Urinary bladder (tissue), 4 donors: ENCODE data around the gene MARCHF10. TPM values are rescaled to one million over a fixed set of nuclear protein-coding genes. Genes with fewer than 3 reads are reported as not detected.

Experiments
- DNase-seq: peaks from one replicate; pipeline ENCODE4 v3.0.0-alpha.2; 2015; ENCODE audit errors: extremely low spot score
- H3K27ac ChIP-seq: one replicate; pipeline ENCODE4 v1.5.1; 2013; ENCODE audit warnings: low read depth, mild to moderate bottlenecking, moderate library complexity
- H3K36me3 ChIP-seq: one replicate; pipeline ENCODE4 v1.6.1; 2013; ENCODE audit warnings: mild to moderate bottlenecking, moderate library complexity; ENCODE audit not compliant: insufficient read depth
- H3K4me1 ChIP-seq: one replicate; pipeline ENCODE4 v1.6.1; 2013; ENCODE audit warnings: mild to moderate bottlenecking, moderate library complexity; ENCODE audit not compliant: insufficient read depth
- H3K4me3 ChIP-seq: one replicate; pipeline ENCODE4 v1.5.1; 2013; ENCODE audit warnings: low read depth, low read length
- WGBS: extraction: QIAGEN DNeasy Blood & Tissue Kit; methylation state at CpG from one replicate; pipeline ENCODE4 v1.1.7; 2013; 5-methylcytosine and 5-hydroxymethylcytosine counted together
- polyA plus RNA-seq: library from polyadenylated mRNA; stranded (reverse); fragments of 200-250 nt; gene quantifications from one replicate; pipeline ENCODE4 v1.2.3, GENCODE V29; 2013
- total RNA-seq: library from RNA; depleted of rRNA; stranded (reverse); fragments of >200 nt; gene quantifications from one replicate; pipeline ENCODE4 v1.2.3, GENCODE V29; 2014
- donor health status: healthy with polysubstance abuse.
- donor health status: healthy.

Gene MARCHF10
- total and polyA plus RNA-seq, 2 donors = 0.08 to 0.42 TPM

- DNase-seq = no peak
- peaks cover 1% of the 10 kb centered on the region for H3K36me3 ChIP-seq
- no peak overlapping the region for H3K4me3 ChIP-seq
- 71% methylated on average over 14 of the region's 14 CpGs for WGBS
- H3K4me1 ChIP-seq = no peaks in the 10 kb centered on the region
- no peak overlapping the region for H3K27ac ChIP-seq
These were observed 136.6 kb downstream of the MARCHF10 start for GRCh38 chr17:62671553-62671952.

DNA sequence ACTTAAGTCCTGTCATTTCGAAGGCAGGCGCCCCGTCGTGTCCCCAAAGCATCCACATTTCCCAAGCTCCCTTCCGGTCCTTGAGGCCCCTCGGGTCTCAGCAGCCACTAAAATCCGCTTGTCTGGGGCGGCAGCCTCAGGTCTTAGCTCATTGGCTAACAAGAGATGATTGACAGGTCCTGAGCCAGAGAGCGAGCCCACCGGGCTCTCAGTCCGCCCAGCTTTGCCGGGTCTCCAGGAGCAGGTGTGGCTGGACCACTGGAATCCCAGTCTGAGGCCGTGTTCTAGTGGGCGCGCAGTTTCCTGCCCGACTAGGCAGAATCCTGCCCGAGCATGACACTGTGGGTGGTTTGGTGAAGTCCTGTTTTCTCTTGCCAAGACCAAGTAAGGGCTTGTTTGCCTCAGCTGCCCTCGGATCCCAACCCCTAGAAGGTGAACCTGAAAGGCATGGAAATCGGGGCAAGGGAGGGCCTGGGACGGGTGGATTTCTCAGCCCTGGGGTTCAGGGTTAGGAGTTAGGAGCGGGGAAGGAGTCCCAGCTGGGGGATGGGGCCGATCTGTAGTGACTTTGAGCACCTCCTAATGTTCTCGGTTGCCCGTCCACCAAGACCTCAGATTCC, 137.8 kb downstream of the MARCHF10 start:
- H3K4me3 ChIP-seq = no peak overlapping the region
- no peak overlapping the region for H3K27ac ChIP-seq
- no peaks in the 10 kb centered on the region for H3K4me1 ChIP-seq
- DNase-seq = peak; percentile 67
- WGBS = 81% methylated on average over 24 of the region's 24 CpGs
- H3K36me3 ChIP-seq = no peaks in the 10 kb centered on the region

- no peak for DNase-seq
- WGBS = 83% methylated on average over 10 of the region's 10 CpGs
- no peaks in the 10 kb centered on the region for H3K4me1 ChIP-seq
- H3K36me3 ChIP-seq = no peaks in the 10 kb centered on the region
- no peak overlapping the region for H3K4me3 ChIP-seq
- no peak overlapping the region for H3K27ac ChIP-seq
These were observed 139.9 kb downstream of the MARCHF10 start for GRCh38 chr17:62668091-62668804.

DNA sequence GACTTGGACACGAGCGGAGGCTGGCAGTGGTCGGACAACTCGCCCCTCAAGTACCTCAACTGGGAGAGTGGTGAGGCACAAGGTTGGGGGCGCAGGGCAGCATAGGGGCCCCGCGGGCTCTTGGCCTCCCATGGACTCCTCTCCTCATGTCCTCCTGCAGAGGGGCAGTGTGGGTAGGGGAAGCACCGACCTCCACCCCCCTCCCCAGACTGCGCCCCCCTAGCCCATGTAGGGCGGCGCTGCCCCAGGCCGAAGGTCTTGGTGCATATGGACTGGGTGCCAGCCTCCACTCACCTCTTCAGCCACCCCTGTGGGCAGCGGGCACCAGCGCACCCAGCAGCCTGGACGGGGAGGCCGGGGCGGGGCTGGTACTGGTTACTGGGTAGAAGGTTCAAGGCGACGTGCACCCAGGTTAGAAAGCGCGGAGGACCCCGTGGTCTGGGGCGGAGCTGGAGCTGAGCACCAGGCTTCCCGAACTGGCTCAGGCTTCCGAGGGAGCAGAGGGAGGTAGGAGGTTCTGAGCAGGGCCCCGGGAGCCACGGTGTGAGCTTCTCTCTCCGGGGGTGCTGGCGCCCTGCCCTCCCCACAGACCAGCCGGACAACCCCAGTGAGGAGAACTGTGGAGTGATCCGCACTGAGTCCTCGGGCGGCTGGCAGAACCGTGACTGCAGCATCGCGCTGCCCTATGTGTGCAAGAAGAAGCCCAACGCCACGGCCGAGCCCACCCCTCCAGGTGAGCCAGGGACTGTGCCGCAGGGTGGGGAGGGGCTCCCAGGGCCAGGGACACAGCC, 141.1 kb downstream of the MARCHF10 start:
- DNase-seq = no peak
- 95% methylated on average over 40 of the region's 40 CpGs for WGBS

GRCh38 chr17:62666061-62666800, 141.9 kb downstream of the MARCHF10 start:
- no peak overlapping the region for H3K27ac ChIP-seq
- no peaks in the 10 kb centered on the region for H3K4me1 ChIP-seq
- H3K4me3 ChIP-seq = no peak overlapping the region
- H3K36me3 ChIP-seq = no peaks in the 10 kb centered on the region
- no peak for DNase-seq
- 88% methylated on average over 30 of the region's 30 CpGs for WGBS

More for the DNA sequence above, 141.1 kb downstream of the MARCHF10 start:
- H3K4me3 ChIP-seq = no peak overlapping the region
- H3K27ac ChIP-seq = no peak overlapping the region
- no peaks in the 10 kb centered on the region for H3K4me1 ChIP-seq
- H3K36me3 ChIP-seq = no peaks in the 10 kb centered on the region

- no peak overlapping the region for H3K27ac ChIP-seq
- no peaks in the 10 kb centered on the region for H3K36me3 ChIP-seq
- no peak for DNase-seq
- H3K4me3 ChIP-seq = no peak overlapping the region
- WGBS = 93% methylated on average over 3 of the region's 3 CpGs
- H3K4me1 ChIP-seq = no peaks in the 10 kb centered on the region
These were observed 142.5 kb downstream of the MARCHF10 start for GRCh38 chr17:62665599-62665998.

- Histone ChIP-seq H3K4me1 (no peaks in the 10 kb centered on the region), H3K27ac (no peak overlapping the region), H3K36me3 (no peaks in the 10 kb centered on the region), H3K4me3 (no peak overlapping the region)
- 96% methylated on average over 25 of the region's 25 CpGs for WGBS
- no peak for DNase-seq
These were observed 143.6 kb downstream of the MARCHF10 start for GRCh38 chr17:62664336-62665120.

GRCh38 chr17:62663304-62663703, 144.8 kb downstream of the MARCHF10 start:
- no peak for DNase-seq
- no peaks in the 10 kb centered on the region for H3K4me1 ChIP-seq
- no peak overlapping the region for H3K4me3 ChIP-seq
- WGBS = 82% methylated on average over 6 of the region's 6 CpGs
- no peaks in the 10 kb centered on the region for H3K36me3 ChIP-seq
- H3K27ac ChIP-seq = no peak overlapping the region

GRCh38 chr17:62662855-62663254, 145.3 kb downstream of the MARCHF10 start:
- whole genome bisulfite sequencing = 87% methylated on average over 6 of the region's 6 CpGs
- no peak for DNase-seq
- Histone ChIP-seq H3K27ac (no peak overlapping the region), H3K36me3 (no peaks in the 10 kb centered on the region), H3K4me1 (no peaks in the 10 kb centered on the region), H3K4me3 (no peak overlapping the region)

DNA sequence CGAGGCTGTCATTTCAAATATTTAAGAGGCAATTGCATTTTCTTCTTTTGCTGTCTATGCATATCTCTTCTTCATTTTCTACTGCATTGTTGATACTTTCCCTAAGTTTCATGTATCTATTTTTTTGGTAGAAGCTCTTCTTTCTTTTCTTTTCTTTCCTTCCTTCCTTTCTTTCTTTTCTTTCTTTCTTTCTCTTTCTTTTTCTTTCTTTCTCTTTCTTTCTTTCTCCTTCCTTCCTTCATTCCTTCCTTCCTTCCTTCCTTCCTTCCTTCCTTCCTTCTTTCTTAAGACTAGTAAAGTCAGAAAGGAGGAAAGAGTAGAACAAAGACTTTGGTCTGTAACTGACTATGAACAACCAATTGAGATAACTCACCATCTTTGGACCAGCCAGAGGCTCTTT, 146.8 kb downstream of the MARCHF10 start:
- 98% methylated on average over 1 of the region's 1 CpG for WGBS
- DNase-seq = no peak
- no peaks in the 10 kb centered on the region for H3K36me3 ChIP-seq

DNA sequence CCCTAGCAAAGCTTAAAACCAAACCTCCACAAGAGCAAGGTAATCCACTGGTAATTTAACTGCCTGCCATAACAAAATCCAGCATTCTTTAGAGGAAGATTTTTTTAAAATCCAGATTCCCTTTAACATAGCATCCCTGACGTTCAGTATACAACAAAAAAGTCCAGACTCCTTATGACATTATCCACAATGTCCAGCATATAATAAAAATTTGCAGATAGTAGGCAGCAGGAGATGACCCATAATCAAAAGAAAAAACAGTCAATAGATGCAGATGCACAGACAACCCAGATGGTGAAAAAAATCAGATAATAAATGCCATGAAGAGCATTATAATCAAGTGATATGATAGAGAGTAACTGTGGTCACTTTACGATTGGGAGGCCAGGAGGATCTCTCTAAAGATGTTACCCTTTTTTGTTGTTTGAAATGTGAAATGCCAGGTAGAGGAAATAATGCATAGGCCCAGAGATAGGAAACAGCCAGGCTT, 147.4 kb downstream of the MARCHF10 start:
- 96% methylated on average over 2 of the region's 2 CpGs for WGBS
- Histone ChIP-seq H3K4me1 (no peaks in the 10 kb centered on the region), H3K27ac (no peak overlapping the region), H3K36me3 (no peaks in the 10 kb centered on the region), H3K4me3 (no peak overlapping the region)
- DNase-seq = no peak

More for the DNA sequence above, 146.8 kb downstream of the MARCHF10 start:
- Histone ChIP-seq H3K4me1 (no peaks in the 10 kb centered on the region), H3K4me3 (no peak overlapping the region), H3K27ac (no peak overlapping the region)

- DNase-seq = no peak
- Histone ChIP-seq H3K4me3 (no peak overlapping the region), H3K4me1 (no peaks in the 10 kb centered on the region), H3K36me3 (no peaks in the 10 kb centered on the region), H3K27ac (no peak overlapping the region)
- WGBS = 79% methylated on average over 15 of the region's 15 CpGs
These were observed 149.8 kb downstream of the MARCHF10 start for GRCh38 chr17:62658136-62658920.
